K562 (cell line): Measurements from ENCODE around the gene MLLT1.

Source experiments
- ATF2 ChIP-seq: sonication (generic); formaldehyde crosslinking; IDR thresholded peaks from 2 replicates; pipeline ENCODE4 v1.8.1; 2022; ENCODE audit warnings: missing genetic modification reagents
- ATF6 ChIP-seq: sonication (generic); formaldehyde crosslinking; IDR thresholded peaks from 2 replicates; pipeline ENCODE4 v1.4.0; 2020; ENCODE audit warnings: mild to moderate bottlenecking, missing genetic modification reagents
- CTCF ChIP-seq, 3 experiments: IDR thresholded peaks in 2 of 3; conservative IDR thresholded peaks in 1 of 3; 2 replicates each; pipeline ENCODE4 v1.5.1; 2011 to 2012; ENCODE audit warnings: low read length in 3 of 3, mild to moderate bottlenecking in 3 of 3, control low read depth in 2 of 3, improper control_type of control experiment in 1 of 3, inconsistent platforms in 1 of 3, low read depth in 1 of 3, mixed read lengths in 1 of 3, moderate library complexity in 1 of 3; ENCODE audit not compliant: insufficient read depth in 2 of 3
- NFE2 ChIP-seq: IDR thresholded peaks from 2 replicates; pipeline ENCODE4 v1.6.1; 2014; ENCODE audit warnings: antibody characterized with exemption, low read depth
- NR2C2 ChIP-seq, 2 experiments: fragments of 200-800 bp in 1 of 2; sonication (Bioruptor generic) in 1 of 2; sonication (generic) in 1 of 2; formaldehyde crosslinking in 1 of 2; IDR thresholded peaks; 2 replicates each; pipeline versions ENCODE4 v1.6.1 to v1.8.0; 2016 to 2022; ENCODE audit warnings: mild to moderate bottlenecking in 1 of 2, missing compliant biosample characterization in 1 of 2, missing genetic modification characterization in 1 of 2, missing genetic modification reagents in 1 of 2
- NRF1 ChIP-seq, 2 experiments: fragments of 450-650 bp; IDR thresholded peaks in 1 of 2; conservative IDR thresholded peaks in 1 of 2; 2 replicates each; pipeline ENCODE4 v1.6.1; 2014; ENCODE audit warnings: mild to moderate bottlenecking in 2 of 2
- POLR2G ChIP-seq: fragments of 200-400 bp; formaldehyde crosslinking; IDR thresholded peaks from 2 replicates; pipeline ENCODE4 v1.6.1; 2017; ENCODE audit warnings: low read depth, mild to moderate bottlenecking, antibody characterized with exemption, low read length, moderate library complexity
- SNRNP70 ChIP-seq: fragments of 200-400 bp; formaldehyde crosslinking; optimal IDR thresholded peaks from 2 replicates; pipeline ENCODE3; 2017; ENCODE audit warnings: low read depth, low read length
- SPI1 ChIP-seq: IDR thresholded peaks from 2 replicates; pipeline ENCODE4 v1.6.1; 2011; ENCODE audit warnings: low read depth, low read length, control low read depth, borderline replicate concordance
- STAT6 ChIP-seq: sonication (generic); formaldehyde crosslinking; IDR thresholded peaks from 2 replicates; pipeline ENCODE4 v1.8.1; 2023; ENCODE audit warnings: mild to moderate bottlenecking, missing genetic modification reagents
- TEAD1 ChIP-seq, 2 experiments: fragments of 450-650 bp in 1 of 2; sonication (generic) in 1 of 2; formaldehyde crosslinking; IDR thresholded peaks; 2 replicates each; pipeline versions ENCODE4 v1.4.0 to v1.8.0; 2020 to 2022; ENCODE audit warnings: mild to moderate bottlenecking in 2 of 2, missing genetic modification reagents in 1 of 2
- XRCC5 ChIP-seq: fragments of 200-400 bp; formaldehyde crosslinking; IDR thresholded peaks from 2 replicates; pipeline ENCODE4 v1.6.1; 2017; ENCODE audit warnings: low read depth, mild to moderate bottlenecking, low read length

- TF ChIP-seq XRCC5 (no peak), ATF6 (CRISPR knock-in tag) (no peak), SNRNP70 (no peak), ATF2 (CRISPR knock-in tag) (no peak), TEAD1 (CRISPR knock-in tag; IDR thresholded peaks at IDR 0.05) (no peak), CTCF (IDR thresholded peaks at IDR 0.05 in 2 of 3, conservative IDR thresholded peaks at IDR 0.05 in 1 of 3; ENCODE audit: insufficient read depth in 2 of 3, low read depth in 1 of 3, low read length in 3 of 3) (no peak), NRF1 (conservative IDR thresholded peaks at IDR 0.05 in 1 of 2, IDR thresholded peaks at IDR 0.05 in 1 of 2) (no peak), STAT6 (CRISPR knock-in tag) (no peak), POLR2G (no peak), NFE2 (no peak), SPI1 (no peak), NR2C2 (CRISPR knock-in tag; IDR thresholded peaks at IDR 0.05) (no peak), NR2C2 (tag; IDR thresholded peaks at IDR 0.05) (no peak)
Measured at GRCh38 chr19:6225232-6225865, 54.4 kb downstream of the MLLT1 start.
